ENCODE data around the gene SOX13.

The SOX13 gene

DNA sequence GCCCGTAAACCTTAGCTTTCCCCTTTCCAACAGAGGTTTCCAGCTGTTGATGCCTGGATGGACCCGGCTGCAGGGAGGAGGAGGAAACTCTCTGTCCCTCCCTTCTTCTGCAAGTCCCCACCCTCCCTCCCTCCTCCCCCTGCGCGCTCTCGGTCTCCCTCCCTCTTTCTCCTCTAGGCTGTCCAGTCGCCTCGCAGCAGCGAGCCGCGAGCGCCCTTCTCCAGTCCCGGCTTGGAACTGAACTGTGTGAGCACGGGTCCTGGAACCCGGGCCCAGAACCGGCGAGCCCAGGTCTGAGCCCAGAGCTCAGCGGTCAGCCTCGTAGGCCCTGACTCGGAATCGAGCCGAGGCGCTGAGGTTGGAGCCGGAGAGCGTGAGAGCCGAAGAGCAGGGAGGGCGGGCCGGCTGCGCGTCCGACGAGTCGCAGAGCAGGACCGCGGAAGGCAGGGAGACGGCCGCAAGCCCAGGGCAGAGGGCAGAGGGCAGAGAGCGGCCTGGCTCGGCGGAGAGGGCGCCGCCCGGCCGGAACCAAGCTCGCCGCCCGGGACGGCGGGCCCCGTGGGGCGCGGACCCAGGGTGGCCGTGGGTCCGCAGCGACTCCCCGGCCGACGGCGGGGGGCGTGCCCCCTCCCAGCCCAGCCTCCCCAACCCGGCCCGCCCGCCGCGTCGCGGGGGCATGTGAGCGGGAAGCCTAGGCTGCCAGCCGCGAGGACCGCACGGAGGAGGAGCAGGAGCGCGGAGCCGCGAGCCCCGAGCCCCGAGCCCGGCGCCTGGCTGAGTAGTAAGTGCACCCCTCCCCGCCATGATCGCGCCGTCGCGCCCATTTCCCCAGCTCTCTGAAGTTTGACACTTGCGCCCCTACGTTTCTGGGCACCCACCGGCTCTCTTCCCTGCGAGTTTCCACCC, at the start of gene SOX13:
Gene SOX13, plus strand, starts transcription at position 185 of the 906 bp plus-strand sequence. CDS start 39,801 bp downstream, outside the sequence.
- peak; percentile 83; the same call in 1 of the 2 replicates for TF ChIP-seq ZFX (IDR thresholded peaks at IDR 0.05)
- TF ChIP-seq, protein P1, sequence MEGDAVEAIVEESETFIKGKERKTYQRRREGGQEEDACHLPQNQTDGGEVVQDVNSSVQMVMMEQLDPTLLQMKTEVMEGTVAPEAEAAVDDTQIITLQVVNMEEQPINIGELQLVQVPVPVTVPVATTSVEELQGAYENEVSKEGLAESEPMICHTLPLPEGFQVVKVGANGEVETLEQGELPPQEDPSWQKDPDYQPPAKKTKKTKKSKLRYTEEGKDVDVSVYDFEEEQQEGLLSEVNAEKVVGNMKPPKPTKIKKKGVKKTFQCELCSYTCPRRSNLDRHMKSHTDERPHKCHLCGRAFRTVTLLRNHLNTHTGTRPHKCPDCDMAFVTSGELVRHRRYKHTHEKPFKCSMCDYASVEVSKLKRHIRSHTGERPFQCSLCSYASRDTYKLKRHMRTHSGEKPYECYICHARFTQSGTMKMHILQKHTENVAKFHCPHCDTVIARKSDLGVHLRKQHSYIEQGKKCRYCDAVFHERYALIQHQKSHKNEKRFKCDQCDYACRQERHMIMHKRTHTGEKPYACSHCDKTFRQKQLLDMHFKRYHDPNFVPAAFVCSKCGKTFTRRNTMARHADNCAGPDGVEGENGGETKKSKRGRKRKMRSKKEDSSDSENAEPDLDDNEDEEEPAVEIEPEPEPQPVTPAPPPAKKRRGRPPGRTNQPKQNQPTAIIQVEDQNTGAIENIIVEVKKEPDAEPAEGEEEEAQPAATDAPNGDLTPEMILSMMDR (conservative IDR thresholded peaks at IDR 0.05), result no peak

DNA sequence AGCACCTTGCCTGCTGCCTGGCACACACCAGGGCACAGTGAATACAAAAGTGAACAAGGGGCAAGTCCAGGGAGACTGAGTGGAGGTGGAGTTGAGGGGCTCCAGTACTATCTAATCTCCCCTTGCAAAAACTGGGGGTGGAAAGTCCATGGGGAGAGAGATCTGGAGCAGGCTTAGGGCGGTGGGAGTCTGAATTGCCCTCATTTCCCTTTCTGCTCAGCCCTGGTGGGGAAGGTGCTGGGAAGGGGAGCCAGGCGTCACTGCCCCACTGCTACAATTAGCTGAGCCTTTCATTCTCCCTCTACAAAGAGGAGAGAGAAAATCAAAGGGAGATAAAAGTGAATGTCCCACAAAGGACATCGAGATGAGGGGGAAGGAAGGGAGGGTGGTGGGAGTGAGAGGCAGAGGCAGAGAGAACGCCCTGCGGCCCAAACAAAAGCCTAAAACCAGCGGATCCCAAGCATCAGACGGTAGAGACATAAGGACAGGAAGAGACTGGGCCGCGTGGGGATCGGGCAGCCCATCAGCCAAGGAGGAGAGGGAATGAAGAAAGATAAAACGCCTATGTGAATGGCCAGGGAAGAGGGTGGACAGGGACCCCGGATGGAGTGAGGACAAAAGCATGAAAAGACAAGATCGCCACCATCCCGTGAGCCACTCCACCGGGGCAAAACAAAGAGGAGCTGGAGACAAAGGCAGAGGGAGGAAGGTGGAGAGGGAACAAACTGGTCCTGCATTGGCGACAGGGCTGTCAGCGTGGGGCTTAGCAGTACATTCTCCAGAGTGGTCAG, 46.8 kb upstream of the SOX13 start:
- H3K27ac ChIP-seq, result no peak overlapping the region
- TF ChIP-seq, protein P1 (conservative IDR thresholded peaks at IDR 0.05), result no peak
- no peak for TF ChIP-seq ZFX (IDR thresholded peaks at IDR 0.05)

More for the DNA sequence above, at the start of gene SOX13:
- H3K27ac ChIP-seq, result peak within 1 kb of the TSS; percentile 71

DNA sequence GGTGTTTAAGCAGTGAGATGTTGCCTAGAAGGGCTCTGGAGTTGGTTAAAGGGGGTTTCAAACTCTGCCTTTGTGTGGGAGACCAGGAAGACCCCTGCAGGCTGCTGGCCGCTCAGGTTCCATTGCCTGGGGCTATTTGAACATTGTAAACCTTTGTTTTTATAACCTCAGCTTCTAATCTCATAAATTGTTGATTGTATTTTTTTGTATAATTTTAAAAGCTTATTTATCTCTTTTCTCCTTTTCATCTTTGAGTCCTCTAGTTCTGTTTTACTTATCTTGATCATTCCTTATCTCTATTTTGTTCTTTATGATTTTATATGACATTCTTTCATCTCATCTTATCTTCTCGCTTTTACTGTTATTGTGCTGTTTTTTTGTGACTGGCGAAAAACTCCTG, 45.5 kb upstream of the SOX13 start:
- no peak for TF ChIP-seq ZFX (IDR thresholded peaks at IDR 0.05)
- TF ChIP-seq, protein P1 (conservative IDR thresholded peaks at IDR 0.05), result no peak
- no peak overlapping the region for H3K27ac ChIP-seq

DNA sequence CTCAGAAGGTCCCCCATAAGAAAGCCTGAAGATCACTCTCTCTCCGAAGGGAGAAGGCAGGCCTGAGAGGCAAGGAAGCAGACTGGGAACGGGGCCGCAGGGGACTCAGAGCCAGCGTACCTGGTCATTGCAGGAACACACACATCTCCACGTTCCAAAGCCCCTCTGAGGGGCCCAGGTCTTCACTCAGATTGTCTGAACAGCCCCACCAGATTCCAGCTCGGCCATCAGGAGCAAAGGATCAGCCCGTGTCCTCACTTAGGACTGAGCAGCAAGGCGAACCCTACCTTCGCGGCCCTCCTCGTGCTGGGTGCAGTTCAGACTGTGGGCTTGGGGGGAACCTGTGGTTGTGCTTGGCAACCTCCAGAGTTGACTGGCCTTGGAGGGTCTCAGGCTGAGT, 43.9 kb upstream of the SOX13 start:
- TF ChIP-seq, protein P1 (conservative IDR thresholded peaks at IDR 0.05), result no peak
- H3K27ac ChIP-seq, result no peak overlapping the region

DNA sequence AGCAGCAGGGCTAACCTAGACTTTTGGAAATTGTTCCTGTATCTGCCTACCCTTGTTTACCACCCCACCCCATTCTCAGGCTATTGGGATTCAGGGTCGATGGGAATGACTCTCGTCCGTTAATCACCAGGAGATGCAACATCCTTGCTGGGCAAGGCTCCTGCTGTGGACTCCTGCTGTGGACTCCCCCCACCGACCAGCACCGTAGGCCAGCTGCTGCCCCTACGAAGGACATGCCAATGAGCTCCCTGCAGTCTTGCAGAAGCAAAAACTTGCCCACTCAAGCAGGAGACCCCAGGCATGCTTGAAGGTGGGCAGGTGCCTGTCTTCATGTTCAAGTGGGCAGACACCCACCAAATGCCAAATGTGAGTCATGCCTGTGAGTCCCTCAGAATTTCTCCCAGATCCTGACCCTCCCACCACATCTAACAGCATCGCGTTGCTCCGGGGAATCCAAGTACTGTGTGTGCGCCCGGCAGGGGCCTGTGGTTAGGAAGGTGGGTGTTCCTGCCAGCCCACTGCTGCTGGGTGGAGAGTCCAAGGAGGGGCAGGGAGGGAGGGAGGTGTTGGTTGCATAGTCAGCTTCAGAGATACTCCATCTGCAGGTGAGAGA, 41.7 kb upstream of the SOX13 start:
- no peak for TF ChIP-seq ZFX (IDR thresholded peaks at IDR 0.05)
- TF ChIP-seq, protein P1 (conservative IDR thresholded peaks at IDR 0.05), result no peak
- no peak overlapping the region for H3K27ac ChIP-seq

DNA sequence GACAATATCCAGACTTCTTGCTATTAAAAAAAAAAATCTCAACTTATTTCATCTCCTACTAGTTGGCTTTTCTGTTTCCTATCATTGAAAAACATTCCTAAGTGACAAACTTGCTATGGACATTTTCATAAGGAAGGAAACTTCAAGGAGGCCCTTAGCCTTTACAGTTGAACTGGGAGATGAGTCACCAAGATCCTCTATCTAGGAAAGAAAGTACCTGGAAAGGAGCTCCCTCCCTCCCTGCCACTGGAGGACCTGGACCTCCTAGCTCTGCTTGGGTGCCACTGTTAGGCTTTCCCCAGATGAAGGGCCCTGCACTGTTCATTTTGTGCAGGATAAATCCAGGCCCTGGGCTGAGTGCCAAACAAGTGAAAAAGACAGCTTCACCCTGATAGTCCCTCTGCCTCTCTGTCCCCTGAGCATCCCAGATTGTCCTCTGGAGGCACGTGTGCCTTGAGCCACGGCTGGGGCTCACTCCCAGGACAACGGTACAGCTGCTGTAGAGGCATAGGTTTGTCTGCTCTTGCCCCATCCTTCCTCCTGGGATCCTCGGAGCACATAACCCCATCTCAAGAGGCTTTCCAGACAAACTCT, 40.2 kb upstream of the SOX13 start:
- no peak for TF ChIP-seq ZFX (IDR thresholded peaks at IDR 0.05)
- TF ChIP-seq, protein P1 (conservative IDR thresholded peaks at IDR 0.05), result no peak
- H3K27ac ChIP-seq, result no peak overlapping the region
